Measurements from ENCODE around the gene PTPRT. TPM values are rescaled to one million over a fixed set of nuclear protein-coding genes. Genes with fewer than 3 reads are reported as not detected.

PTPRT gene
- polyA plus RNA-seq, 1 of the 3 experiments (the other 2 are of a cell fraction) = not detected

GRCh38 chr20:42406826-42407225 lies 782.9 kb downstream of the PTPRT start:
- CTCF ChIA-PET = no interaction called here
- H3K4me3 ChIP-seq (ENCODE audit: low read depth in 2 of 2, low read length in 1 of 2) = no peak overlapping the region
- H3K36me3 ChIP-seq (replicated peaks in 1 of 2; ENCODE audit: control insufficient read depth in 1 of 2, insufficient read depth in 2 of 2, low read length in 1 of 2) = no peaks in the 10 kb centered on the region
- no peaks in the 10 kb centered on the region for H3K9me2 ChIP-seq
- TF ChIP-seq USF1 (IDR thresholded peaks at IDR 0.05; ENCODE audit: borderline replicate concordance, low read depth) (no peak), TAF1 (IDR thresholded peaks at IDR 0.05; ENCODE audit: borderline replicate concordance, low read depth, low read length) (no peak), GABPA (IDR thresholded peaks at IDR 0.05; ENCODE audit: low read depth) (no peak)
- no peak overlapping the region for H3K9ac ChIP-seq
- DNase-seq = no peak
- H3K9me3 ChIP-seq = peaks cover 9% of the 10 kb centered on the region
- peaks cover 0 to under 1% of the 10 kb centered on the region in 2 experiments; a peak in 1 of 4 replicates for H3K4me1 ChIP-seq (ENCODE audit: control insufficient read depth in 1 of 2, insufficient read depth in 2 of 2, low read depth in 1 of 2, low read length in 1 of 2)
- no peak overlapping the region for H2AFZ ChIP-seq (ENCODE audit: low read depth)
- no peaks in the 10 kb centered on the region for H3K79me2 ChIP-seq (ENCODE audit: insufficient read depth)
- no peaks in the 10 kb centered on the region for H3K27me3 ChIP-seq (ENCODE audit: insufficient read depth)
- no peaks in the 10 kb centered on the region for H4K20me1 ChIP-seq (ENCODE audit: insufficient read depth)
- WGBS (ENCODE audit: low lambda C conversion rate) = 28% methylated on average over 2 of the region's 2 CpGs
- no peak overlapping the region for H3K4me2 ChIP-seq
- no peaks in the 10 kb centered on the region for H3F3A ChIP-seq (replicated peaks; ENCODE audit: insufficient read depth)
- no peak overlapping the region for H3K27ac ChIP-seq (ENCODE audit: low read depth in 2 of 2, low read length in 1 of 2)
- POLR2A ChIA-PET = no interaction called here

- H3K4me2 ChIP-seq = no peak overlapping the region
- no peaks in the 10 kb centered on the region for H3K9me2 ChIP-seq
- WGBS (ENCODE audit: low lambda C conversion rate) = 48% methylated on average over 5 of the region's 5 CpGs
- H4K20me1 ChIP-seq (ENCODE audit: insufficient read depth) = no peaks in the 10 kb centered on the region
- no peak for DNase-seq
- H2AFZ ChIP-seq (ENCODE audit: low read depth) = no peak overlapping the region
- H3K27me3 ChIP-seq (ENCODE audit: insufficient read depth) = no peaks in the 10 kb centered on the region
- 0 out of 2 replicates have a peak, but pooled peaks cover 3% of the 10 kb centered on the region for H3K9me3 ChIP-seq
- TF ChIP-seq YY1 (IDR thresholded peaks at IDR 0.05; ENCODE audit: low read depth) (no peak), EP300 (IDR thresholded peaks at IDR 0.05; ENCODE audit: borderline replicate concordance in 1 of 2, low read depth in 1 of 2, low read length in 1 of 2) (no peak)
- H3K27ac ChIP-seq (ENCODE audit: low read depth in 2 of 2, low read length in 1 of 2) = no peak overlapping the region
- H3K9ac ChIP-seq = no peak overlapping the region
- H3F3A ChIP-seq (replicated peaks; ENCODE audit: insufficient read depth) = no peaks in the 10 kb centered on the region
- peaks cover 0 to 6% of the 10 kb centered on the region in 2 experiments; a peak in 1 of 4 replicates for H3K4me1 ChIP-seq (ENCODE audit: control insufficient read depth in 1 of 2, insufficient read depth in 2 of 2, low read depth in 1 of 2, low read length in 1 of 2)
- ChIA-PET POLR2A (no interaction called here), CTCF (no interaction called here)
- no peaks in the 10 kb centered on the region for H3K36me3 ChIP-seq (replicated peaks in 1 of 2; ENCODE audit: control insufficient read depth in 1 of 2, insufficient read depth in 2 of 2, low read length in 1 of 2)
- no peaks in the 10 kb centered on the region for H3K79me2 ChIP-seq (ENCODE audit: insufficient read depth)
- no peak overlapping the region for H3K4me3 ChIP-seq (ENCODE audit: low read depth in 2 of 2, low read length in 1 of 2)
These were observed 787.3 kb downstream of the PTPRT start for GRCh38 chr20:42402455-42402854.

- Histone ChIP-seq H3K9ac (no peak overlapping the region), H3K4me3 (ENCODE audit: low read depth in 2 of 2, low read length in 1 of 2) (no peak overlapping the region), H3K9me2 (no peaks in the 10 kb centered on the region), H4K20me1 (ENCODE audit: insufficient read depth) (no peaks in the 10 kb centered on the region), H3K36me3 (replicated peaks in 1 of 2; ENCODE audit: control insufficient read depth in 1 of 2, insufficient read depth in 2 of 2, low read length in 1 of 2) (no peaks in the 10 kb centered on the region), H3K4me1 (ENCODE audit: control insufficient read depth in 1 of 2, insufficient read depth in 2 of 2, low read depth in 1 of 2, low read length in 1 of 2) (peaks cover 0 to 6% of the 10 kb centered on the region in 2 experiments; a peak in 1 of 4 replicates), H3K27ac (ENCODE audit: low read depth in 2 of 2, low read length in 1 of 2) (no peak overlapping the region; a peak in 1 of 4 replicates), H3K79me2 (ENCODE audit: insufficient read depth) (no peaks in the 10 kb centered on the region), H2AFZ (ENCODE audit: low read depth) (no peak overlapping the region), H3K4me2 (no peak overlapping the region), H3K27me3 (ENCODE audit: insufficient read depth) (no peaks in the 10 kb centered on the region), H3K9me3 (0 out of 2 replicates have a peak, but pooled peaks cover 3% of the 10 kb centered on the region), H3F3A (replicated peaks; ENCODE audit: insufficient read depth) (no peaks in the 10 kb centered on the region)
- ChIA-PET POLR2A (no interaction called here), CTCF (no interaction called here)
- no peak for DNase-seq
- TF ChIP-seq YY1 (IDR thresholded peaks at IDR 0.05; ENCODE audit: low read depth) (no peak), TCF12 (IDR thresholded peaks at IDR 0.05) (no peak), CHD2 (IDR thresholded peaks at IDR 0.05; ENCODE audit: low read length, partially characterized antibody) (no peak), RXRA (IDR thresholded peaks at IDR 0.05; ENCODE audit: borderline replicate concordance, low read depth) (no peak), RAD21 (IDR thresholded peaks at IDR 0.05; ENCODE audit: low read length) (no peak; the same call in 1 of the 2 replicates), USF2 (IDR thresholded peaks at IDR 0.05; ENCODE audit: borderline replicate concordance, low read depth, low read length) (no peak), MAX (IDR thresholded peaks at IDR 0.05; ENCODE audit: low read depth) (no peak)
- 14% methylated on average over 3 of the region's 3 CpGs for WGBS (ENCODE audit: low lambda C conversion rate)
These were observed 788.1 kb downstream of the PTPRT start for GRCh38 chr20:42401613-42402012.

All from SK-N-SH (cell line).